ENCODE data around the gene SAMD4A.

SAMD4A gene

DNA sequence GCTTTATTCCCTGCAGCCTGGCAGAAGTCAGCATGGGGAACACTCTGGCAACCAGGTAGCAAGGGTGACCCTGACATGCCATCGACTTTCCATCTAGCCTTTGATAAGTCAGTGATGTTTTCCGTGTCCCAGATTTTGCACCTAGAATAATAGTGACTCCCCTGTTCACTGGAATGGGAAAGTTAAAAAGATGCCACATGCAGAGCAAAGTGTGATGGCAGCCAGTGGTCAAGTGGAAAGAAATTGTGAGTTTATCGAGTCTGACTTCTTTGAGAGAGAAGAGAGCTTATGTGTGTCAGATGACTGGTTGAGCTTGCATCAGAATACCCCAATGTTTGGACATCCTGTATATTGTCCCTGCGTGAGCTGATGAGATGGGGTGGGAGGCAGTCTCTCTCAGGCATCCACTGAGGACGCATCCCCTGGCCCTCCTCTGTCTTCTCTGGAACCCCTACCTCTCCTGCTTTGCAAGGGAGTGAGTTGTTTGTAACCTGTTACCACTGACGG, 187.2 kb downstream of the SAMD4A start:
- no peak for TF ChIP-seq CTCF (IDR thresholded peaks at IDR 0.05; ENCODE audit: low read depth, low read length)

DNA sequence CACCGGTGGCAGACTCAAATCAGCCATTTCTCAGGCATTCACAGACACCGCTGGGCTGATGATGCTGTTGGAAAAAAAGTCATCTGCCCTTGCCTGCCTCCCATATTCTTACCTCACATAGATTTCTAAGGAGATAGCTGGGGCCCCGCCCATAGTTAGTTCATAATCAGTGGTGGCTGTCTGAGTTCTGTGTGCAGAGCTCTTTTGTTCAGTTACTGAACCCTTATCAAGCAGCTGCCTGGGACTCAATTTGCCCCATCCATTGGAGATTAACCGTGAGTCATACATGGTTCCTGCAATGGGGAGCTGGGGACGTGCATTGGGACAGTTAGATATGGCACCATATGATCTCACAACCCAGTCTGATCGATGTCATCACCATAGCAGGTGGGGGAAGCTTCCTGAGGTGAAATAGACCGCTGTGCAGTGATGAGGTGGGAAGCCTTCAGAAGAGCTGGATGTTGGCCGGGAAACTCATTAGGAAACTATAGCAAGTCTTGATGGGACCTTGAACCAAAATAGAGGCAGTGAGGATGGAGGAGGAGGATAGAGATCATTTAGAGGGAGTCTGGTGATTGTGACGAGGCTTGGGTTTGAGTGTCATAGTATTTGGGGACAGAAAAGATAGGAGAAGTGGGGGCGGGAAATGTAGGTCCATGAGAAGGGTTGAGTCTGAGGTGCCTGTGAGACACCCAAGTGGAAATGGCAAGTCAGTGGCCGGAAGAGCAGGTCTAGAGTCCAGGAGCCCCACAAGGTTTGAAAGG, 187.9 kb downstream of the SAMD4A start:
- DNase-seq (ENCODE audit: extremely low read depth, low read depth) = no peak
- no peak for TF ChIP-seq CTCF (IDR thresholded peaks at IDR 0.05; ENCODE audit: low read depth, low read length)

More for the DNA sequence above, 187.2 kb downstream of the SAMD4A start:
- DNase-seq (ENCODE audit: extremely low read depth, low read depth) = no peak

GRCh38 chr14:54756656-54757392, 189.9 kb downstream of the SAMD4A start:
- no peak for TF ChIP-seq CTCF (IDR thresholded peaks at IDR 0.05; ENCODE audit: low read depth, low read length)
- no peak for DNase-seq (ENCODE audit: extremely low read depth, low read depth)

- DNase-seq (ENCODE audit: extremely low read depth, low read depth) = no peak
- no peak for TF ChIP-seq CTCF (IDR thresholded peaks at IDR 0.05; ENCODE audit: low read depth, low read length)
Observed at GRCh38 chr14:54758041-54758440, 191.1 kb downstream of the SAMD4A start.

DNA sequence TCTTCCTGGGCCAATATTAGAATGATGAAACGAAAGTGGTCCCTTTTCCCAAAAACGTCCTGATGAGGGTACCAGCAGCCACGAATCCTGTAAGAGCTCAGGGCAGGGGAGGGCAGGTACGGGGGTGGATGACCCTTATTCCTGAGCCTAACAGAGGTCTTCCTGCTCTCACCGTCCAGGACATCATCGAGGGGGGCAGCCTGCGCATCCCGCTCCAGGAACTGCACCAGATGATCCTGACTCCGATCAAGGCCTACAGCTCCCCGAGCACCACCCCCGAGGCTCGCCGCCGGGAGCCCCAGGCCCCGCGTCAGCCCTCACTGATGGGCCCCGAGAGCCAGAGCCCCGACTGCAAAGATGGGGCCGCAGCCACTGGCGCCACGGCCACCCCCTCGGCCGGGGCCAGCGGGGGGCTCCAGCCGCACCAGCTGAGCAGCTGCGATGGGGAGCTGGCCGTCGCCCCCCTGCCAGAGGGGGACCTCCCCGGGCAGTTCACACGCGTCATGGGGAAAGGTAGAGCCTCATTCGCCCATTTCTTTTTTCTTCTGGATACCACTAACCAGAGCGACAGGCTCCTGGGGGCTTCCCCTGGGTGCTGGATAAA, 193.2 kb downstream of the SAMD4A start:
- TF ChIP-seq CTCF (IDR thresholded peaks at IDR 0.05; ENCODE audit: low read depth, low read length) = no peak
- no peak for DNase-seq (ENCODE audit: extremely low read depth, low read depth)

DNA sequence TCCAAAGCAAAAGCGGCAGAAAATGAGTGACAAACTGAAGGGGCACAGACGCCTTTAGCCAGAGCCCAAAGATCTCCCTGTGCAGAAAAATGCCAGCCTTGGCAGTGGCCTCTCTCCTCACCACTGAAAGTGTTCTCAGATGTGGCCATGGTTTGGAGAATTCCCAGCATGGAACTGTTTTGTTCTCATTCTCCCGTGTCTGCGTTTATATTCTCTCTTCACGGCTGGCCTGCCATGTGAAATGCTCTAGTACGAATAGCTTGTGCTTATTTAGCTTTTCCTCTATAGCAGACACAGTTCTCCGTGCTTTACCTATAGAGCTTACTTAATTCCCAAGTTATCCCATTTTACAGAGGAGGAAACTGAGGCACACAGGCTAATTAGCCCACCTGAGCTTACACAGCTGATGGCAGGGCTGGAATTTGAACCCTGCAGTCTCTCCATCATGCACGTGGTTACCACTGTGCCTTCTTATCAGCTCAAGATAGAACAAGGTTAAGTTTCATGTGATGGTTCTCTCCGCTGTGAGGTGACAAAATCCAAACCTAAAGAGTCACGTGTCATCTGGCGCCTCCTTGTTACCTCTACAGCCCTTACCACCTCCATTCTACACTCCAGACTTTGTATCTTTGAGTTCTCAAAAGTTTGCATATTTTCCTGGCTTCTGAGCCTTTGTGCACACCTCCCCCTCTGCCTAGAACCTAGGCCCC, 194.1 kb downstream of the SAMD4A start:
- peak; percentile 28 for DNase-seq (ENCODE audit: extremely low read depth, low read depth)
- no peak for TF ChIP-seq CTCF (IDR thresholded peaks at IDR 0.05; ENCODE audit: low read depth, low read length)
